SK-N-MC (cell line): ENCODE data around the gene TMEM200C.

Source experiments
- EZH2 ChIP-seq: fragments of 200-600 bp; sonication (generic); IDR thresholded peaks from one replicate; pipeline ENCODE4 v1.6.1; 2017; ENCODE audit warnings: antibody characterized with exemption
- POLR2AphosphoS5 ChIP-seq: IDR thresholded peaks from 2 replicates; pipeline ENCODE4 v1.6.1; 2012; ENCODE audit warnings: mild to moderate bottlenecking, low read depth, low read length, borderline replicate concordance

DNA sequence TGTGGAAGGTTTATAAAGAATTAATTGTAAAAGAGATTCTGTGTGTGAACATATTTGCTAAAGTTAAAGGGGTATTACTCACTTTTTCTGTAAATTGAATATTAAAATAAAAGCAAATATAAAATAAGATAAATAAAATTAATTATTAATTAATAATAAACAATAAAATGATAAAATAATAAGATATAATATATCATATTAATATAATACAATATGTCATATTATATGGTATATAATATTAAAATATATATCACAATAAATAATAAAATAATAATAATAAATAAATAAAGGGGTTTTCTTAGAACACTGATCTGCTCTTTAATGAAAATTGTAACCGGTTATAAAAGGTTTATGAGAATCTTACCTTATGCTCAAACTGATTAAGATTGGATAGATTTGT is 29.8 kb downstream of the TMEM200C start:
- TF ChIP-seq EZH2 (no peak), POLR2AphosphoS5 (no peak)
